SW480 (cell line): ENCODE data around the gene MPP2.
A peak's percentile ranks its signal among the peaks of the same experiment; 100 is the strongest.
"Not testable (repeated sequence)": the region's sequence is repeated elsewhere in the genome, so short reads cannot be mapped to it uniquely, and the experiment has no call there.

Source experiments
- DNase-seq: peaks from one replicate; pipeline ENCODE4 v3.0.0-alpha.2; 2016; ENCODE audit warnings: low spot score

MPP2 gene

GRCh38 chr17:43901861-43902589, 5.3 kb downstream of the MPP2 start:
- no peak for DNase-seq

- peak; percentile 35 for DNase-seq
Measured at GRCh38 chr17:43900858-43901754, 6.2 kb downstream of the MPP2 start.

- peak; percentile 74 for DNase-seq
Measured at GRCh38 chr17:43900183-43900857, 7.0 kb downstream of the MPP2 start.

- no peak for DNase-seq
Measured at GRCh38 chr17:43898446-43898845, 8.9 kb downstream of the MPP2 start.

GRCh38 chr17:43897831-43898230, 9.5 kb downstream of the MPP2 start:
- no peak for DNase-seq

GRCh38 chr17:43894494-43894893, 12.8 kb downstream of the MPP2 start:
- not testable (repeated sequence) for DNase-seq

GRCh38 chr17:43892647-43892952, 14.7 kb downstream of the MPP2 start:
- no peak for DNase-seq

GRCh38 chr17:43891851-43892646, 15.3 kb downstream of the MPP2 start:
- no peak for DNase-seq

GRCh38 chr17:43890240-43890639, 17.1 kb downstream of the MPP2 start:
- DNase-seq: no peak

- DNase-seq: no peak
Measured at GRCh38 chr17:43888548-43888947, 18.8 kb downstream of the MPP2 start.

GRCh38 chr17:43882761-43883415, 24.4 kb downstream of the MPP2 start:
- no peak for DNase-seq

- no peak for DNase-seq
Measured at GRCh38 chr17:43881758-43882505, 25.4 kb downstream of the MPP2 start.

- DNase-seq: no peak
Measured at GRCh38 chr17:43881181-43881580, 26.2 kb downstream of the MPP2 start.

GRCh38 chr17:43880420-43880991, 26.8 kb downstream of the MPP2 start:
- peak; percentile 32 for DNase-seq

- no peak for DNase-seq
Measured at GRCh38 chr17:43879723-43880419, 27.5 kb downstream of the MPP2 start.

GRCh38 chr17:43878260-43879175, 28.8 kb downstream of the MPP2 start:
- peak; percentile 75 for DNase-seq

- DNase-seq: no peak
Measured at GRCh38 chr17:43877451-43878155, 29.7 kb downstream of the MPP2 start.

- no peak for DNase-seq
Measured at GRCh38 chr17:43877031-43877430, 30.3 kb downstream of the MPP2 start.
